ENCODE data around the gene UGT1A10.

UGT1A10 gene

GRCh38 chr2:233789554-233789953 is 153.3 kb downstream of the UGT1A10 start:
- DNase-seq: no peak

DNA sequence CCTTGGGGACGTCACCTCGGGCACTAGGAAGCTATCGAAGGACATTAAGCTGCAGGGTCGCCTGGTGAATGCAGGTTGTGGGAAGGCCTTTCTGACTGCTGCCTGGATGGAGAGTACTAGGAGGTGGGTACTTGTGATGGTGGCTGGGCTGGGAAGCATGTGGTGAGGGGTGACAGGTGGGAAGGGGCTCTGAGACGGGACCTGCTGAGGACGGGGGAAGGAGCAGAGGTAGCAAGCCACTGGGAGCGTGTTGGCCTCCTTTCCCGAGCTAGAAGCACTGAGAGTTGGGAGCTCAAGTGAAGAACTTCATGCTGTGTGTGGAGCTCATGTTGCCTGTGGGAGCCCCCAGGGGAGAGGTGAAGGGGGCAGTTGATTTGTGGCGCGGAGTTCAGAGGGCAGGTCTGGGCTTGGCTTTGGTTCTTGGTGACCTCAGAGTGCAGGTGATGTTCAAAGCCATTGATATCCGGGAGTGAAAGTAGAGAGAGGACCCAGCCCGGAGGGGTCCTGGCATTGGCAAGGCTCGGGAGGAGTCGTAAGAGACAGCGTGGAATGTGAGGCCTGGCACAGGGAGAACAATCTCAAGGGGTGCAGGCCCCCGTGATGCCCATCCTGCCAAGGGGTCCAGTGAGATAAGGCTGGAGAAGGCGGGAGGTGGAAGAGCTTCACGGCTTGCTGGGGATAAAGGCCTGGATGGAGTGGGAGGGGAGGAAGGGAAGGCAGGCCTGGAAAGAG is 155.1 kb downstream of the UGT1A10 start:
- DNase-seq: no peak

DNA sequence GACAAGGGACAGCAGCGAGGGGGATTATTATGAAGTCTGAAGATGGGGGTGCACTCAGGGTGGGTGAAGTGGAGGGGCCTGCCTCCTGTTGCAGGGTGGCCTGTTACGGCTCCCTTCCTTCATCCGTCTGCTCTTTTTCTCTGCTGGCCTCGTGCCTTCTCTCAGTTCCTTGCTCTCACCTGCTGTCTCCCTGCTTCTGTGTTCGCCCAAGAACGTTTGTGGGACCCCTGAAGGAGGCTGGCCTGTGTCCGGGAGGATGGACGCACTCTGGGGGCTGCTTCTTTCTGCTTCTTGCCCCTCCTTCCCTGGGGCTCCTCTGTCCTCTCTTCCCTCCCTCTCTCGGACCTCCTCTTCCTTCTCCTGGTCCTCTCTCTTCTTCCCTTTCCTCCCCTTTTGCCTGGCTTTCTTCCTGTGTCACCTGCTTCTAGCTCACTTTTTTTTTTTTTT is 155.7 kb downstream of the UGT1A10 start:
- DNase-seq: no peak

GRCh38 chr2:233792720-233793119 is 156.5 kb downstream of the UGT1A10 start:
- DNase-seq: no peak

GRCh38 chr2:233793465-233794127 is 157.3 kb downstream of the UGT1A10 start:
- DNase-seq: no peak

GRCh38 chr2:233794128-233794658 is 157.9 kb downstream of the UGT1A10 start:
- DNase-seq: no peak

DNA sequence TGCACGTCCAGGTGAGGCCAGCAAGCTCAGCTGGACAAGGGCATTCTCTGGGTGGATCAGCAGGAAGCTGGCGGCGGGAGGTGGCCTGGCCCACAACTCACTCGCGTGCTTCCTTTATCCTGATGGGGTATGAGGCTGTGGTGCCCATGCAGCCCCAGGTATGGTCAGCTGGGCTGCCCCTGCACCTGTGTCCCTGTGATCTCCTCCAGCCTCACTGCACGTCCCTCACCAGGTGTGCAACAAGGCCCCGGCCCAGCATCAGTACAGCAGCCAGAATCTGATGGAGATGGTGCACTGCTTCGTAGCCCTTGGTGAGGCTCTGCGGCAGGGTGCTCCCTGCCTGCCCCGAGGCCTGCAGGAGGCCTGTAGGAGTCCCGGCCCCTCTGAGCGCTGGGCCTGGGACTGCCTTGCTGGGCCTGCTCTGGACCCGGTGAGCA is 159.5 kb downstream of the UGT1A10 start:
- DNase-seq: no peak

DNA sequence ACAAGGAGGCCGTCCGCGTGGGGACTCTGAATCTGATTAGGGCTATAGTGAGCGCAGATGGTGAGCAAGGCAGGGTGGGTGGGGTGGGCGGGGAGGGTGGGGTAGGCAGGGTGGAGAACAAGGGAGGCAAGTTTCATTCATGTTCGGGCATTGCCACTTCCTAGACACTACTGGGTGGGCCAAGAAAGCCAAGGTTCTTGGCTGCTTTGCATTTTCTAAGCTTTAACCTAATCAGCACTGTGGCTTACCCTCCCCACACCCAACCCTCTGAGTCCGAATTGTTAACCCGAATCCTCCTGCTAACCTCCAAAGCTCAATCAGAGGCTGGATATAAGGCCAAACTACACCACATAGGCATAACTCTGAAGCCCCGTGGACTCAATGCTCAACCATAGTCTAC is 160.0 kb downstream of the UGT1A10 start:
- DNase-seq: no peak

DNA sequence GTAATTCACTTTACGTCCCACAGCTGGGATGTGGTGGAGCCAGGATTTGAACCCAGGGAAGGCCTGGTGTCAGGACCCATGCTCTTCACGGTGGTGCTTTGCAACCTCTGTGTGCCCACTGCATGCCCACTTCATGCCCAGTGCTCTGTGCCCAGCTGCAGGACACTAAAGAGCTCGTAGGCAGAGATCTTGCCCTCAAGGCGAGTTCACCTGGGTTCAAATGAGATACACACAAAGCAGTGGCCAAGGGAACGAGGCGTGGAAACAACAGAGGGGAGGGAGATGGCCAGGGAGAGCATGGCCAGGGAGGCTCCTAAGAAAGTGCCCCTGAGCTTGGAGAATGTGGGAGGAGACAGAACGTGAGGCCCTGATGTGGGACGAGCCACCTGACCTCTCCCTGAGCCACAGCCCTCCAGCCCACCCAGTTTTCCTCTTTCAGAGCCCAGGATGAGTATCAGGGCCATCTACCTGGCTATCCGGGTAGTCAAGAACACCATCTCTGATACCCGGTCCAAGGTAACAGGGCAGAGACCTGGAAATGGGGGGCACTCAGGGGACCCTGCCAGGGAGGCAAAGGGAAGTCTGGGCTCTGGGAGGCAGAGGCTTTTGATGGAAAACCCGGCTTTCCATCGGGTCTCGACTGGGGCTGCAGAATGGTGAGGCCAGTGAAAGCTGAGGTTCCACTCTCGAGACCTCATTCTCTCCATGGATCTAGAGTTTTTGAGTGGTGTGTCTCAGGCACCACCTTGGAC is 162.3 kb downstream of the UGT1A10 start:
- no peak for DNase-seq

- DNase-seq: no peak
Measured at GRCh38 chr2:233799087-233799665, 162.9 kb downstream of the UGT1A10 start.

DNA sequence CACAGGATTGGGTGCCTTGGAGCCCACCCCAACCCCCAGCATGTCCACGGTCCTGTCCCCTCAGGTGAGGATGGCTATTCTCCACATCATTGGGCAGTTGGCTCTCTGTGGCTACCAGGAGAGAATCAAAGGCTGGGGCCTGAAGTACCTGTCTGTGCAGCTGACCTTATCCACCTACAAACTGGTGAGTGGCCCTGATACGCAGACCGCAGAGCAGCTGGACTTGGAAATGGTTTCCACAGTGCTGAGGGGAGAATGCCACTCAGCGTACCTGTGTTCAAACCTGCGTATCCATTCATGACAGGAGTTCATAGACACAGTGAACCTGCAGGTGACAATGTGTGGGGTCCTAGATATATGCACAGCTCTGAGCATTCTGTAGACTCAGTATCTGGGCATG is 163.5 kb downstream of the UGT1A10 start:
- no peak for DNase-seq

GRCh38 chr2:233800208-233800607 is 164.0 kb downstream of the UGT1A10 start:
- no peak for DNase-seq

DNA sequence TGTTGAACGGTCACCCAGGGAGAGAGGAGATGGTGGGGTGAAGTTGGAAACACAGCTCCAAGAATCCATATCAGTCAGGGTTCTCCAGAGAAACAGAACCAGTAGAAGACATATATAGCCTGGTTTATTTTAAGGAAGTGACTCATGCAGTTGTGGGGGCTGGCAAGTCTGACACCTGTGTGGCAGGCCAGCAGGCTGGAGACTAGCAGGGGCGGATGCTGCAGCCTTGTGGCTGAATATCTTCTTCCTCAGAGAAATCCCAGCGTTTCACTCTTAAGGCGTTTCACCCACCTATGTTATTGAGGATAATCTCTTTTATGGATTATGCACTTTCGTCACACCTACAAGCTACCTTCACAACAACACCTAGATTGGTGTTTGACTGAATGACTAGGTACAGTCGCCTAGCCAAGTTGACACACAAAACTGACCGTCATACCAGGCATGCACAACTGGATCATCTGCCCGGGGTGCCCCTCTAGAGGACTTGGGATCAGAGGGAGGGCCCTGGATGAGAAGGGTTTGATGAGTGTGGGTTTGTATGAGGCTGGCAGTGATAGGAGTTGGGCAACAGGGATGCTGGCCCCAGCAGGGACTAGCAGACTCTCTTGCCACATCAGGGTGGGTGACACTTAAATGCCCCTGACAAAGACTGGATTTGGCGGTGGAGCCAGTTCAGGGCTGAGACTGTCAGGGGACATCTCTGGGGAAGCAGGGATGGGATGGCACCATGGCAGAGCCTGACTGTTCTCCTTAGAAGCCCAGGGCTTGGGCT is 165.3 kb downstream of the UGT1A10 start:
- no peak for DNase-seq

- DNase-seq: no peak
Measured at GRCh38 chr2:233802132-233802815, 166.0 kb downstream of the UGT1A10 start.

- no peak for DNase-seq
Measured at GRCh38 chr2:233803292-233803911, 167.2 kb downstream of the UGT1A10 start.

DNA sequence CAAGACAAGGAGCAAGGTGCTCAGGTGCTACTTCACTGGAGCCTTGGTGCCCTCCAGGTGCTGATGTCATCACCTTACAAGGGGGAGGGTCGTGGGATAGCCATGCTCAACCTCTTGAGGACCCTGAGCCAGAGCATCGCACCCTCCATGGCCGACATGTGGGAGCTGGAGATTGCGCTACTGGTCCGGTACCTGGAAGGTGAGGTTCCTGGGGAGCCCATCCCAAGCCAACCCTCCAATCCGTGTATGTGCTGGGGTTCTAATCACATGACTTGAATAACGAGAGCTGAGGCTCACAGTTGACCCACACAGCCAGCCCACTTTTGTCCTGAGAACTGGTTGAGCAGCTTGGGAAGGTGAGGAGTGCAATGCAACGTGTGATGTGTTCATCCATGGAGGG is 167.7 kb downstream of the UGT1A10 start:
- no peak for DNase-seq

DNA sequence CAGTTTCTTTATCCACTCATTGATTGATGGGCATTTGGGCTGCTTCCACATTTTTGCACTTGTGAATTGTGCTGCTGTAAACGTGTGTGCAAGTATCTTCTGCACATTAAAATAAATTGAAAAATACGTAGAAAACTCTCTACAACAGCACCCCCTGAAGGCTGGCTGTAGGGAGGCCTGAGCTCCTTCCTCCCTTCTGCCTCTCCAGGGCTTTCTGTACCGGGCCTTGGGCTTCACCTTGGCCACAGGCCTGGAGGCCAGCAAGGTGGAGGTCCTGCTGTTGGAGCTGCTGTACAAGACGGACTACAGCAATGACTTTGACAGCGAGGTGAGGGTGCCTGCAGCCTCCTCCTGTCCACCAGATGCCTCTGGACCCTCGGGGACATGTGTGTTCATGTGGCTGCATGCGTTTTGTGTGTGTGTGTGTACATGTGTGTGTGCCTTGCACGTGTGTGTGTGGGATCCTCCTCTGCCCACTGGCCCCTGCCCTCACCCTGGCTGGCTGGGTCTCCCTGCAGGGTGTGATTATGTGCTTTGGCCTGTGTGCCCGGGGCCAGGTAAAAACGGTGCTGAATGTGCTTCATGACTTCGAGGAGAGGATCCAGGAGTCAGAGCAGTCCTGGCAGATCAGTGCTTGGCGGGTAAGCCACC is 171.1 kb downstream of the UGT1A10 start:
- no peak for DNase-seq

DNA sequence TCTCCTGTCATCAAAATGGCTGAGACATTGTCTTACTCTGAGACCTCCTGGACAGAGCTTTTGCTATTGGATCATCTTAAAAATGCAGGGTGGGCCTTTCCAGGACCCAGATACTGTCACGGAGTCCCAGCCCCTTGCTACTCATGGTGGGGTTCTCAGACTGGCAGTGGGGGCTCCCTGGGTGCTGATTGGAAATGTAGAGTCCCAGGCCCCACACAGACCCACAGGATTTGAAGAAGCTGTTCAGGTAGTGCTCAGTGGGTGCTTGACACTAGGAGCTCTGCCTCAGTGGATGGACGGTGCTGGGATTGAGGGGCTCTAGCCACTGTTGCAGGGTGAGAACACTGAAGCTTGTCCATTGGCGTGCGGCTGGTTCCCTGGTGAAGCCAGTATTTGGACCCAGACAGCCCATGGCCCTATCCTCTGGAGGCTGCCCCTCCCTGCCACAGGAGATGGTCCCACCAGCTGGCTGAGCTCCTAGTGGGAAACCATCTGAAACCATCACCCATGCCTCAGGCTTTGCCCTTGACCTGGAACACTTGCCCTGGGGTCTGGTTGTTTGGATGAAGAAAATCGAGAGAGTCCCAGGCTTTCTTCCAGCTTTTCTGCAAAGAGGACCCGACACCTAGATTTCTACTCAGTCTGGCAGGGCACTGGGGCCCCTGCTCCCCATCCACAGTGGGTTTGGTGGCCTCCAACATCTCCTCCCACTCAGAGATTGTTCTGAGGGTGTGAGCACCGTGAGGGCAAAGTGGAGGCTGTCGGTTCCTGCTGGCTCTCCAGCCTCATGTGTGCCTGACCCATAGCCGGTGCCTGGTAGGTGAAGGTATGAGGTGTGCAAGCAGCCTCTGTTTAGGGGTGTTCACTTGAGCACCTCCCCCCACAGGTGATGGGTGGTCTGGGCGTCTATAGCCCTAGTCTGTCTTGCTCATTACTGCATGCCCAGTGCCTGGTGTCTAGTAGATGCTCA is 172.0 kb downstream of the UGT1A10 start:
- no peak for DNase-seq

DNA sequence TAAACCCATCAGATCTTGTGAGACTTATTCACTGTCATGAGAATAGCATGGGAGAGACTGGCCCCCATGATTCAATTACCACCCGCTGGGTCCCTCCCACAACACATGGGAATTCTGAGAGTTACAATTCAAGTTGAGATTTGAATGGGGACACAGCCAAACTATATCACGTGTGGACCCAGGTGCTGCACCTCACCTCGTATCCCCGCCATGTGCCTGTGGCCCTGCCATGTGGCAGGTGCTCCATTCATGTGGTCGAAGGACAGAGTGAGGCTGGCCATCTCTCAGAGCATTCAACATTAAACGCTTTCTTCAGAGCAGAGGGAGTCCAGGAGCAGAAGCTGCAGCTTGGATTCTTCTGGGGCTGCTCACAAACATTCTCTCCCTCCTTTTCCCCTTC is 174.1 kb downstream of the UGT1A10 start:
- no peak for DNase-seq

Measured in NCI-H345 (cell line).